HFF-Myc (cell line): ENCODE measurements around the gene FAM83D.
A peak's percentile ranks its signal among the peaks of the same experiment; 100 is the strongest.

Experiments used
- DNase-seq: peaks from one replicate; pipeline ENCODE4 v3.0.0-alpha.2; 2011; ENCODE audit warnings: low read depth; ENCODE audit errors: extremely low read depth
- H3K4me3 ChIP-seq: replicated peaks from 2 replicates; pipeline ENCODE4 v1.5.1; 2011; ENCODE audit warnings: low read depth, mild to moderate bottlenecking, control low read depth, low read length
- CTCF ChIP-seq: IDR thresholded peaks from 2 replicates; pipeline ENCODE4 v1.5.1; 2012; ENCODE audit warnings: mild to moderate bottlenecking, low read depth, low read length, control low read depth; ENCODE audit errors: missing control alignments

Gene FAM83D

GRCh38 chr20:38926934-38927616 lies 858 bp downstream of the FAM83D start:
- peak overlapping the region; percentile 93 for H3K4me3 ChIP-seq
- TF ChIP-seq CTCF: no peak
- no peak for DNase-seq

GRCh38 chr20:38927902-38928578 lies 1.8 kb downstream of the FAM83D start:
- no peak for DNase-seq
- peak overlapping the region; percentile 93 for H3K4me3 ChIP-seq
- no peak for TF ChIP-seq CTCF

GRCh38 chr20:38930242-38930569 lies 4.0 kb downstream of the FAM83D start:
- DNase-seq: no peak
- H3K4me3 ChIP-seq: no peak overlapping the region
- TF ChIP-seq CTCF: no peak

- no peak overlapping the region for H3K4me3 ChIP-seq
- TF ChIP-seq CTCF: no peak
- DNase-seq: no peak
These were observed 5.8 kb downstream of the FAM83D start for GRCh38 chr20:38931984-38932383.

GRCh38 chr20:38932457-38933120 lies 6.4 kb downstream of the FAM83D start:
- no peak overlapping the region for H3K4me3 ChIP-seq
- no peak for DNase-seq
- no peak for TF ChIP-seq CTCF

- no peak for DNase-seq
These were observed 8.3 kb downstream of the FAM83D start for GRCh38 chr20:38934530-38934929.

More at GRCh38 chr20:38934530-38934929, 8.3 kb downstream of the FAM83D start:
- H3K4me3 ChIP-seq: no peak overlapping the region
- no peak for TF ChIP-seq CTCF
